Duodenal mucosa (tissue), 2 donors: ENCODE measurements around the gene KIFBP.
"Not testable (repeated sequence)": the region's sequence is repeated elsewhere in the genome, so short reads cannot be mapped to it uniquely, and the experiment has no call there.

Source experiments
- H3K27ac ChIP-seq: one replicate; pipeline ENCODE4 v1.7.0; 2013; ENCODE audit warnings: low read depth, low read length
- H3K27me3 ChIP-seq, 2 donors: one replicate each; pipeline ENCODE4 v1.7.0; 2013; ENCODE audit warnings: low read length in 2 of 2, control low read depth in 1 of 2; ENCODE audit not compliant: insufficient read depth in 2 of 2, control insufficient read depth in 1 of 2
- H3K36me3 ChIP-seq, 2 donors: one replicate each; pipeline ENCODE4 v1.7.0; 2013; ENCODE audit warnings: low read length in 2 of 2, control low read depth in 1 of 2; ENCODE audit not compliant: insufficient read depth in 2 of 2, control insufficient read depth in 1 of 2
- H3K4me1 ChIP-seq, 2 donors: one replicate each; pipeline ENCODE4 v1.7.0; 2013; ENCODE audit warnings: low read length in 2 of 2, control low read depth in 1 of 2; ENCODE audit not compliant: insufficient read depth in 2 of 2, control insufficient read depth in 1 of 2
- H3K4me3 ChIP-seq, 2 donors: one replicate each; pipeline ENCODE4 v1.7.0; 2013; ENCODE audit warnings: low read length in 2 of 2, low read depth in 1 of 2
- H3K9ac ChIP-seq, 2 donors: one replicate each; pipeline ENCODE4 v1.7.0; 2013; ENCODE audit warnings: low read length in 2 of 2, low read depth in 1 of 2
- H3K9me3 ChIP-seq, 2 donors: one replicate each; pipeline ENCODE4 v1.7.0; 2013; ENCODE audit warnings: low read length in 2 of 2, control low read depth in 1 of 2; ENCODE audit not compliant: control insufficient read depth in 1 of 2

Gene KIFBP

DNA sequence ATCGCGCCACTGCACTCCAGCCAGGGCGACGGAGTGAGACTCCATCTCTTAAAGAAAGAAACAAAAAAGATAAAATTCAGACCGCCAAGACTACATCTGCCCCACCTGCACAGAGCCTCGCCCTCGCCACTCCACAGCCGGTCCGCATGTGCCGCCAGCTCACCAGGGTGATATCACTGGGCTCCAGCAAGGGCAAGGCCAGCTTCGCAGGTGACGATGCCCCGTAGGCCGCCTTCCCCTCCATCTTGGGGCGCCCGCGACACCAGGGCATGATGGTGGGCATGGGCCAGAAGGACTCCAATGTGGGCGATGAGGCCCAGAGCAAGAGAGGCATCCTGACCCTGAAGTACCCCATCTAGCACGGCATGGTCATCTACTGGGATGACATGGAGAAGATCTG is 34.0 kb downstream of the KIFBP start:
- Histone ChIP-seq H3K9me3 (no peaks in the 10 kb centered on the region), H3K36me3 (peaks cover 0 to 3% of the 10 kb centered on the region in 2 donors), H3K4me1 (no peaks in the 10 kb centered on the region), H3K4me3 (no peak overlapping the region), H3K27ac (no peak overlapping the region), H3K9ac (no peak overlapping the region), H3K27me3 (no peaks in the 10 kb centered on the region)

DNA sequence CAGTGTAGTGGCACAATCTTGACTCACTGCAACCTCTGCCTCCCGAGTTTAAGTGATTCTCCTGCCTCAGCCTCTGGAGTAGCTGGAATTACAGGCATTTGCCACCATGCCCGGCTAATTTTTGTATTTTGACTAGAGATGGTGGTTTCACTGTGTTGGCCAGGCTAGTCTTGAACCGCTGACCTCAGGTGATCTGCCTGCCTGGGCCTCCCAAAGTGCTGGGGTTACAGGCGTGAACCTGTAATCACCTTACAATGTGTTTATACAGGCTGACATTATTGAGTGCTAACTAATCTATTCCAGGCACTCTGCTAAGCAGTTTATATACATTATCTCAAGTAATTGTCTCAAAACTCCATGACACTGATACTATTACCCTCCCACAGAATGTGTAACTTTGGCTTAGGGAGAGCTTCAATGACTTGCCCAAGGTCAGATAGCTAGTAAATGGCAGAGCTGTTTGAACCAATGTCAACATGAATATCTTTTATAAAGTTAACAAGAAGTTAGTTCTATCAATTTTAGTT is 36.8 kb downstream of the KIFBP start:
- no peak overlapping the region for H3K9ac ChIP-seq
- H3K36me3 ChIP-seq: no peaks in the 10 kb centered on the region
- H3K9me3 ChIP-seq: no peaks in the 10 kb centered on the region
- H3K4me1 ChIP-seq: no peaks in the 10 kb centered on the region
- no peak overlapping the region for H3K4me3 ChIP-seq
- H3K27me3 ChIP-seq: no peaks in the 10 kb centered on the region
- H3K27ac ChIP-seq: no peak overlapping the region

DNA sequence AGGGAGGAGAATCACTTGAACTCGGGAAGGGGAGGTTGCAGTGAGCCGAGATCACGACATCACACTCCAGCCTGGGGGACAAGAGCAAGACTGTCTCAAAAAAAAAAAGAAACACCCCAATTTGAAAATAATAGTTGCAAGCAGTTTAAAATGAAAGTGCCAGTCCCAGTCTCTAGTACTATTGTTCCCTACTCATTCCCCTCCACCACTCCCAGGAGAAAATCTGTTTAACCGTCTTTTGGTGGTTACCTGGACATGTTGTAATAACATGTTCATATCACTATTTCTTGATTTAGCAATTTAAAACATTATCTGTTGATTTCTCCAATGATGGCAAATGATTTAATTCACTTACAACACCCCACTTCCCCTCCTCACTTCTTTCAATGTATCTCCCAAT is 44.7 kb downstream of the KIFBP start:
- Histone ChIP-seq H3K36me3 (no peaks in the 10 kb centered on the region), H3K27me3 (no peaks in the 10 kb centered on the region), H3K4me3 (no peak overlapping the region), H3K9me3 (no peaks in the 10 kb centered on the region), H3K27ac (no peak overlapping the region), H3K9ac (no peak overlapping the region), H3K4me1 (no peaks in the 10 kb centered on the region)

DNA sequence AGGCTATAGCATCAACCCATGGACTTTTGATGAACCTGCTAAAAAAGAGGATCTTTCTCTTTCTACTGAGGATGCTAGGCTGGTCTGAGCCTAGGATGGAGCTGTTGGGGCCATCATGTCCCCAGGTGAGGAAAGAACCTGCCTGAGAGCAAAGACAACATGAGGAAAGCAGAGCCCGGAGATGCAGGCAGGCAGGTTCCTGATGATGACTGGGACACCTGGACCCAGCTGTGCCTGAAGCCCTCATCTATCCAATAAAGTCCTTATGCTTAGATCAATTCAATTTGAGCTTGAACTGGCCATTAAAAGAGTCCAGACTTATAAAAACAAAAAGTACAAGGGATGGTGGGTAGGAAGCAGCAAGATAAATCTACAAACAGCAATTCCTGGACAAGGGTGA is 48.9 kb downstream of the KIFBP start:
- H3K9ac ChIP-seq: no peak overlapping the region
- no peaks in the 10 kb centered on the region for H3K9me3 ChIP-seq
- no peaks in the 10 kb centered on the region for H3K4me1 ChIP-seq
- H3K27ac ChIP-seq: no peak overlapping the region
- no peaks in the 10 kb centered on the region for H3K36me3 ChIP-seq
- H3K27me3 ChIP-seq: no peaks in the 10 kb centered on the region
- H3K4me3 ChIP-seq: no peak overlapping the region

DNA sequence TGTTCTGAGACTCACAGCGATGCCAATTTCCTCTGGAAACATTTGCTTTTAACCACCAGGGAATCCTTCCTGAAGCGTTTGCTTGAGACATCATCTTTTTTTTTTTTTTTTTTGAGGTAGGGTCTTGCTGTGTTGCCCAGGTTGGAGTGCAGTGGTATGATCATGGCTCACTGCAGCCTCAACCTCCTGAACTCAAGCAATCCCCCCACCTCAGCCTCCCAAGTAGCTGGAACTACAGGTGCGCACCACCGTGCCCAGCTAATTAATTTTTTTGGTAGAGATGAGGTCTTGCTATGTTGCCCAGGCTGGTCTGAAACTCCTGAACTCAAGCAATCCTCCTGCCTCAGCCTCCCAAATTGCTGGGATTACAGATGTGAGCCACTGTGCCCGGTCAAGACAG is 52.3 kb downstream of the KIFBP start:
- H3K9me3 ChIP-seq, H3K4me3 ChIP-seq, H3K4me1 ChIP-seq, H3K36me3 ChIP-seq, H3K9ac ChIP-seq, H3K27ac ChIP-seq, H3K27me3 ChIP-seq: not testable (repeated sequence)

DNA sequence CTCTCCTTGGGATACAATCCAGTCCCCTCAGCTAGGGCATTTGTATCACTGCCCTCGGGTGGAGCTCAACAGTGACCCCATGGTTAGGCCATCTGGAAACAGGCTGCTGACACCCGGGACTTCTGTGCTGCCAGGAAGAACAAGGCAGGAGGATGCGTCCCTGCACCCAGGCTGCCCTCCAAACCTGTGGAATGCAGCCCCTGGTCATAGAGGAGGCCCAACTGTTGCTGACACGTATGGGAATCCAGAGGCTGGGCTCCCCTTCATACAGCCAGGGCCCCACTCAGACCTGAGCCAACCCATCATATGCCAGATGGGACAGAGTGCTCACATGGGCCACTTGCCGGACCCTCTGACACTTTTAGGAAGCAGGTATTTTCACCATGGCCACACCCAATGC is 53.8 kb downstream of the KIFBP start:
- no peaks in the 10 kb centered on the region for H3K9me3 ChIP-seq
- H3K9ac ChIP-seq: no peak overlapping the region
- no peak overlapping the region for H3K27ac ChIP-seq
- H3K36me3 ChIP-seq: no peaks in the 10 kb centered on the region
- no peak overlapping the region for H3K4me3 ChIP-seq
- H3K4me1 ChIP-seq: peaks cover 6 to 11% of the 10 kb centered on the region in 2 donors
- no peaks in the 10 kb centered on the region for H3K27me3 ChIP-seq

DNA sequence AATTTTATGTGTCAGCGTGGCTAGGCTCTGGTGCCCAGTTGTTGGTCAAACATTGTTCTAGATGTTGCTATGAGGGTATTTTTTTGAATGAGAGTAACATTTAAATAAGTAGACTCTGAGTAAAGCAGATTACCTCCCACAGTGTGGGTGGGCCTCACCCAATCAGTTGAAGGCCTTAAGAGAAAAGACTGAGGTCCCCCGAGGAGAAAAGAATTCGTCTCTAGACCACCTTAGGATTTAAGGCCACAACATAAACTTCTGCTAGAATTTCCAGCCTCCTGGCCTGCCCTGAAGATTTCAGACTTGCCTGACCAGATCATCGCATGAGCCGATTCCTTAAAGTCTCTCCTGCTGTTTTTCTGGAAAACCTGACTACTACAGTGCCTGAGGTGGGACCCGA is 54.2 kb downstream of the KIFBP start:
- Histone ChIP-seq H3K9ac (no peak overlapping the region), H3K36me3 (no peaks in the 10 kb centered on the region), H3K4me3 (no peak overlapping the region), H3K27ac (no peak overlapping the region), H3K4me1 (peaks cover 6 to 11% of the 10 kb centered on the region in 2 donors), H3K9me3 (no peaks in the 10 kb centered on the region), H3K27me3 (no peaks in the 10 kb centered on the region)

DNA sequence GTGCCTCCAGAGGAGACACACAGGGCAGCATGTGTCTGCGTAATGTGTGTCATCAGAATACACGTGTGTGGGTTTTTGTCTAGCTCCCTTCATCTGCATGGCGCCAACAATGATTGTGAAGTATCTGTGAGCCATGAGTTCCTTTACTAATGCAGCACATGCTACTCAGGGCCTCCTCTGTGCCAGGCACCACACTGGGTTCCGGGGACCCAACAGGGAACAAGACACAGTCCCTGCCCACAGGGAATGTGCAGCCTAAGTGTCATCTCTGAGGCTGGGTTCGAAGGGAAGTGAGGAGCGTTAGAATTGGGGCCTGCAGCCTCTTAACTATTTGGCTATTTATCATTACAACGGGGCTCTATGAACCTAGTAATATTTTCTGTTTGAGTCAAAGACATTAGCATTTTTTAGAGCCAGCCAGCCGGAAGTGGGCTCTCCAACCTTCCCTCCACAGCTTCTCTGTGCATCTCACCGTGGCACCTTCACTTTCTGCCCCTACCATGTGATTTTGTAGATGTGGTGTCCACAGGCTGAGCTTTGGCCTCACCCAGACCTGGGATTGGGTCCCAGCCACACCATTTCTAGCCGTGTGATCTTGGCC is 55.4 kb downstream of the KIFBP start:
- Histone ChIP-seq H3K9ac (peak overlapping the region in 1 of 2 donors; percentile 6), H3K27me3 (no peaks in the 10 kb centered on the region), H3K4me3 (no peak overlapping the region), H3K9me3 (no peaks in the 10 kb centered on the region), H3K27ac (no peak overlapping the region), H3K36me3 (no peaks in the 10 kb centered on the region), H3K4me1 (peaks cover 6 to 11% of the 10 kb centered on the region in 2 donors)

DNA sequence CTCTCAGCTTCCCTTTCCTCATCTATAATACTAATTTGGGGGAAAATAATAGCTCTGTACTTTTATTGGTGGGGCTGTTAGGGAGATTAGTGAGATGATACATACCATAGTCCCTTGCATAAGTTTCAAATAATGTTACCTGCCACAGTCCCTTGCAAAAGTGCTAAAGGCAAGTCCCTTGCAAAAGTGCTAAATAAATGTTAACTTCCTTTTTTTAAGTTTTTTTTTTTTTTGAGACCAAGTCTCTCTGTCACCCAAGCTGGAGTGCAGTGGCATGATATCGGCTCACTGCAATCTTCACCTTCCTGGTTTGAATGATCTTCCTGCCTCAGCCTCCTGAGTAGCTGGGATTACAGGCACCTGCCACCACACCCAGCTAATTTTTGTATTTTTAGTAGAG is 55.9 kb downstream of the KIFBP start:
- Histone ChIP-seq H3K4me1 (peaks cover 6 to 11% of the 10 kb centered on the region in 2 donors), H3K9me3 (no peaks in the 10 kb centered on the region), H3K9ac (no peak overlapping the region), H3K27ac (no peak overlapping the region), H3K4me3 (no peak overlapping the region), H3K27me3 (no peaks in the 10 kb centered on the region), H3K36me3 (no peaks in the 10 kb centered on the region)

DNA sequence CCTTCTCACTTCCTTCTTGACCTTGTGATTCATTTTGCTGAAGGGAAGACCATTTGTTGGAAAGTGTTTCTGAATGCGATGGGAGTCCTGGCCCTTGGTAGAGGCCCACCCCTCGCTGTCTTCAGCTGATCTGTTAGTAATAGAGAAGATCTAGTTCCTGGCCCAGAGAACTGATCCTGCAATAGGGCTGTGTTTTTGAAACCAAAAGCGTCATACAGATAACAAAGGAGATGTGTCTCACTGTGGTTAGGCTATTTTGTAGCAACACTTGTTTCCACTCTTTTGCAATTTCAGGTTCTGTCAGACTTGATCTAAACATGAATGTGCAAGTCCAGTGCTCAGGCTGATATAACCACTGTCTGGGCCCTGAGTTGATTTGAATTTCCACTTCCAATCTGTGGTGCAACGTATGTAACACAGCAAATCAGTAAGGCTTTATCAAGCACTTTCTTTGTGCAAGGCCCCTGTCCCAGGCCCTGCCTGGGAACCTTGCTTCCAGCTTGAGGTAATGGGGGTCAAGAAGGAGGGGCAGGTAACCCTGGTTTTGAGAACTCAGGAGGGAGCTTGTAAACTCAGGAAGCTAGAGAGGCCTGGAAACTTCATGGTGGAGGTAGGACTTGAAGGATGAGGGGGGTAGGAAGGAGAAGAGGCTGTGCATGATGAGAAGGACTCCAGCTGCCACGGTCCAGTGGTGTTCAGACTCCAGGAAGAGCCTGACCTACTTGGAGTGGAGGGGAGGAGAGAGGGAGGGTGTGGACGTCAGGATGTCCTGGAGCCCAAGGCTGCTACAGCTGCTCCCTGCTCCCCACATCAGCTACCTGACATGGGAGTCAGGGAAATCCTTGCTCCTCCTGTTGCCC is 57.1 kb downstream of the KIFBP start:
- Histone ChIP-seq H3K27ac (peak overlapping the region; percentile 78), H3K9ac (peak overlapping the region; percentile 15 to 41), H3K4me1 (peaks cover 6 to 11% of the 10 kb centered on the region in 2 donors), H3K27me3 (no peaks in the 10 kb centered on the region), H3K9me3 (no peaks in the 10 kb centered on the region), H3K4me3 (no peak overlapping the region), H3K36me3 (no peaks in the 10 kb centered on the region)
